ENCODE results near the gene FRAS1.

DNA sequence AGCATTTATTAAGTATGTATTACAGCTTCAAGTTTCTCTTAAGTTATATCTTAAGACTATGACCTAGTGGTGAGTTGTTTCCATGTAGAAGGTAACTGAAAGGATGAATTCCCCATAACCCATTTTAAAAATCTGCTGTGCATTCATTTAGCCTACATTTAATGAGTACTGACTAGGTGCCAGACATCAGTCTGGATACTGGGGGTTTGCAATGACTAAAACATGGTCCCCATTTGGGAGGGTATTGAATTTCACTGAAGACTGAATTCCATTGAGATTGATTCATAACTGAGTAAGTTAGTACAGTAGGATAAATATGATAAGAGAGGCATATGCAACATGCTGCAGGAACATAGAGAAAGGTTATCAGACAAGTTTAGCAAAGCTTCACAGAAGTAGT, 241.5 kb downstream of the FRAS1 start:
- TF ChIP-seq, protein P1, sequence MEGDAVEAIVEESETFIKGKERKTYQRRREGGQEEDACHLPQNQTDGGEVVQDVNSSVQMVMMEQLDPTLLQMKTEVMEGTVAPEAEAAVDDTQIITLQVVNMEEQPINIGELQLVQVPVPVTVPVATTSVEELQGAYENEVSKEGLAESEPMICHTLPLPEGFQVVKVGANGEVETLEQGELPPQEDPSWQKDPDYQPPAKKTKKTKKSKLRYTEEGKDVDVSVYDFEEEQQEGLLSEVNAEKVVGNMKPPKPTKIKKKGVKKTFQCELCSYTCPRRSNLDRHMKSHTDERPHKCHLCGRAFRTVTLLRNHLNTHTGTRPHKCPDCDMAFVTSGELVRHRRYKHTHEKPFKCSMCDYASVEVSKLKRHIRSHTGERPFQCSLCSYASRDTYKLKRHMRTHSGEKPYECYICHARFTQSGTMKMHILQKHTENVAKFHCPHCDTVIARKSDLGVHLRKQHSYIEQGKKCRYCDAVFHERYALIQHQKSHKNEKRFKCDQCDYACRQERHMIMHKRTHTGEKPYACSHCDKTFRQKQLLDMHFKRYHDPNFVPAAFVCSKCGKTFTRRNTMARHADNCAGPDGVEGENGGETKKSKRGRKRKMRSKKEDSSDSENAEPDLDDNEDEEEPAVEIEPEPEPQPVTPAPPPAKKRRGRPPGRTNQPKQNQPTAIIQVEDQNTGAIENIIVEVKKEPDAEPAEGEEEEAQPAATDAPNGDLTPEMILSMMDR (IDR thresholded peaks at IDR 0.05): no peak
- TF ChIP-seq, protein P2, sequence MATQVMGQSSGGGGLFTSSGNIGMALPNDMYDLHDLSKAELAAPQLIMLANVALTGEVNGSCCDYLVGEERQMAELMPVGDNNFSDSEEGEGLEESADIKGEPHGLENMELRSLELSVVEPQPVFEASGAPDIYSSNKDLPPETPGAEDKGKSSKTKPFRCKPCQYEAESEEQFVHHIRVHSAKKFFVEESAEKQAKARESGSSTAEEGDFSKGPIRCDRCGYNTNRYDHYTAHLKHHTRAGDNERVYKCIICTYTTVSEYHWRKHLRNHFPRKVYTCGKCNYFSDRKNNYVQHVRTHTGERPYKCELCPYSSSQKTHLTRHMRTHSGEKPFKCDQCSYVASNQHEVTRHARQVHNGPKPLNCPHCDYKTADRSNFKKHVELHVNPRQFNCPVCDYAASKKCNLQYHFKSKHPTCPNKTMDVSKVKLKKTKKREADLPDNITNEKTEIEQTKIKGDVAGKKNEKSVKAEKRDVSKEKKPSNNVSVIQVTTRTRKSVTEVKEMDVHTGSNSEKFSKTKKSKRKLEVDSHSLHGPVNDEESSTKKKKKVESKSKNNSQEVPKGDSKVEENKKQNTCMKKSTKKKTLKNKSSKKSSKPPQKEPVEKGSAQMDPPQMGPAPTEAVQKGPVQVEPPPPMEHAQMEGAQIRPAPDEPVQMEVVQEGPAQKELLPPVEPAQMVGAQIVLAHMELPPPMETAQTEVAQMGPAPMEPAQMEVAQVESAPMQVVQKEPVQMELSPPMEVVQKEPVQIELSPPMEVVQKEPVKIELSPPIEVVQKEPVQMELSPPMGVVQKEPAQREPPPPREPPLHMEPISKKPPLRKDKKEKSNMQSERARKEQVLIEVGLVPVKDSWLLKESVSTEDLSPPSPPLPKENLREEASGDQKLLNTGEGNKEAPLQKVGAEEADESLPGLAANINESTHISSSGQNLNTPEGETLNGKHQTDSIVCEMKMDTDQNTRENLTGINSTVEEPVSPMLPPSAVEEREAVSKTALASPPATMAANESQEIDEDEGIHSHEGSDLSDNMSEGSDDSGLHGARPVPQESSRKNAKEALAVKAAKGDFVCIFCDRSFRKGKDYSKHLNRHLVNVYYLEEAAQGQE (IDR thresholded peaks at IDR 0.05; ENCODE audit: insufficient read depth in 1 of 2, low read depth in 2 of 2, low read length in 1 of 2): no peak
- no peak for TF ChIP-seq POLR2AphosphoS5 (IDR thresholded peaks at IDR 0.05; ENCODE audit: low read depth, low read length)
- TF ChIP-seq SIN3A (IDR thresholded peaks at IDR 0.05; ENCODE audit: borderline replicate concordance, insufficient read depth, low read depth, low read length): no peak

Data from Panc1 (cell line).